Transverse colon (tissue), 4 donors: ENCODE results near the gene PNKD.

ENCODE experiments used
- POLR2A ChIP-seq: fragments of 450-650 bp; IDR thresholded peaks from one replicate; pipeline ENCODE4 v1.6.1; 2016; ENCODE audit warnings: antibody characterized with exemption, mild to moderate bottlenecking, moderate library complexity
- POLR2AphosphoS5 ChIP-seq, 3 donors: sonication (generic); formaldehyde crosslinking; IDR thresholded peaks; one replicate each; pipeline ENCODE4 v1.6.1; 2016; ENCODE audit warnings: antibody characterized with exemption in 3 of 3
- TF ChIP-seq, protein P1 (sequence below), 5 experiments: fragments of 200-600 bp in 3 of 5; fragments of 450-650 bp in 2 of 5; sonication (generic) in 3 of 5; IDR thresholded peaks; 1 replicate in 2 of 5; 2 replicates in 3 of 5; pipeline ENCODE4 v1.5.1; 2016 to 2017; ENCODE audit warnings: antibody characterized with exemption in 5 of 5, inconsistent platforms in 3 of 5, mild to moderate bottlenecking in 2 of 5, moderate library complexity in 1 of 5

- TF ChIP-seq, protein P1, sequence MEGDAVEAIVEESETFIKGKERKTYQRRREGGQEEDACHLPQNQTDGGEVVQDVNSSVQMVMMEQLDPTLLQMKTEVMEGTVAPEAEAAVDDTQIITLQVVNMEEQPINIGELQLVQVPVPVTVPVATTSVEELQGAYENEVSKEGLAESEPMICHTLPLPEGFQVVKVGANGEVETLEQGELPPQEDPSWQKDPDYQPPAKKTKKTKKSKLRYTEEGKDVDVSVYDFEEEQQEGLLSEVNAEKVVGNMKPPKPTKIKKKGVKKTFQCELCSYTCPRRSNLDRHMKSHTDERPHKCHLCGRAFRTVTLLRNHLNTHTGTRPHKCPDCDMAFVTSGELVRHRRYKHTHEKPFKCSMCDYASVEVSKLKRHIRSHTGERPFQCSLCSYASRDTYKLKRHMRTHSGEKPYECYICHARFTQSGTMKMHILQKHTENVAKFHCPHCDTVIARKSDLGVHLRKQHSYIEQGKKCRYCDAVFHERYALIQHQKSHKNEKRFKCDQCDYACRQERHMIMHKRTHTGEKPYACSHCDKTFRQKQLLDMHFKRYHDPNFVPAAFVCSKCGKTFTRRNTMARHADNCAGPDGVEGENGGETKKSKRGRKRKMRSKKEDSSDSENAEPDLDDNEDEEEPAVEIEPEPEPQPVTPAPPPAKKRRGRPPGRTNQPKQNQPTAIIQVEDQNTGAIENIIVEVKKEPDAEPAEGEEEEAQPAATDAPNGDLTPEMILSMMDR (IDR thresholded peaks at IDR 0.05) = no peak
- TF ChIP-seq POLR2AphosphoS5 (IDR thresholded peaks at IDR 0.05) (no peak), POLR2A (no peak)
Measured at GRCh38 chr2:218296847-218297246, 26.5 kb downstream of the PNKD start.
